Forelimb muscle (tissue), 1 donor: ENCODE measurements around the gene DNAI2. TPM values are rescaled to one million over a fixed set of nuclear protein-coding genes. Genes with fewer than 3 reads are reported as not detected.

Experiments used
- DNase-seq: peaks from one replicate; pipeline ENCODE4 v3.0.0-alpha.2; 2013; ENCODE audit warnings: low read depth
- polyA plus RNA-seq: library from polyadenylated mRNA; unstranded; fragments of 120-200 nt; gene quantifications from one replicate; pipeline ENCODE4 v1.2.1, GENCODE V29; 2013; ENCODE audit not compliant: insufficient read length

Gene DNAI2
- polyA plus RNA-seq, 1 donor: 0.14 TPM

DNA sequence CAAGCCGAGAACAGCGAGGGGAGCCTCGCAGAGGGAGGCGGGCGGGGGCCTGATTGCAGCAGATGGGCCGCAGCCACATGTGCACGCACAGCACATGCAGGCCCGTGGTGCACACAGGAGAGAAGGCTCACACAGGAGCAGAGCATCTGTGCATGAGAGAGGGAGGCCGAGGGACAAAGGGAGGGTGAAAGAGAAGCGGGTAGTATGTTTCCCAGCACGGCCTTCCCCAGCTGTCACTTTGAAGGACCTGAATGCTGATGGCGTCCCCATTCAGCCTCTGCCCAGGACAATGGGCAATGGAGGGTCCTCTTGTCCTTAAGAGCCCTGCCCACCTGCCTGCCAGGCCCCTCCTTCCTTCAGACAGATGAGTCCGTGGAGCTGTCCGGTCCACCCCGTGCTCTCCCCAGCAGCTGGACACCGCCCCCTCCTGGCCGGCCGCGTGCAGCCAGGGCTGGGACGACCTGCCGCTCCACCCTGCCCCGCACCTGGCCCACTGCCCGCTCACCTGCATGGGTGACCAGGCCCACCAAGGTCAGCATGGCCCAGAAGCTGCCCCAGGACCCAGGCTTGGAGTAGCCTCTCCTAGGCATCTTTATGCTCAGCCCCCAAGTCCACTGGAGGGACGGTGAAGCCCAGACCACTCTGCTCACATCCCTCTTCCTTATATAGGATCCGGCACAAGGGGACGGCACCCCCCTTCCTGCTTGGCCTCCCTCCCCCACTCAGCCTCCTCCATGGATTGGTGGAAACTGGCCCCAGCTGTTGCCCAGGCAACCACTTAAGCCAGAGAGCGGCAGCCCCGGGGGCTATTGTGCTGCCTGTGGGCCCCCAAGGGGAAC is 87.4 kb downstream of the DNAI2 start, which contains the start of gene BTBD17:
Gene BTBD17 (minus strand): TSS at position 639 of the 839 bp plus-strand sequence. CDS start 49 bp downstream, at position 590.
- DNase-seq: no peak

DNA sequence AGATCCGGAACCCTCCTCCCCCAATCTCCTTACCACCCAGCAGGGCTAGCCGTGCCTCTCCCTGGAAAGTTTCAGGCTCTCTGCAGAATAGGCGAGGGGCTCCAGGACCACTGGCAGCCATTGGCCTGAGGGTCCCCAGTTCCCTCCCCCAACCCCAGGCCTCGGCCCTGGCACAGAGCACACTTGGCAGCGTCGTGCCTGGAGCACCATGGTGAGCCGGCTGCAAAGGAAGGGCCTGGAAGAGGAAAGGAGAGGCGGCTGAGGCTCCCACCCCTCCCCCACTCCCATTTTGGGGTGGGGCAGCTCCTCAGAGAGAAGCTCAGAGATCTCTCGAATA is 88.0 kb downstream of the DNAI2 start:
- DNase-seq: no peak

DNA sequence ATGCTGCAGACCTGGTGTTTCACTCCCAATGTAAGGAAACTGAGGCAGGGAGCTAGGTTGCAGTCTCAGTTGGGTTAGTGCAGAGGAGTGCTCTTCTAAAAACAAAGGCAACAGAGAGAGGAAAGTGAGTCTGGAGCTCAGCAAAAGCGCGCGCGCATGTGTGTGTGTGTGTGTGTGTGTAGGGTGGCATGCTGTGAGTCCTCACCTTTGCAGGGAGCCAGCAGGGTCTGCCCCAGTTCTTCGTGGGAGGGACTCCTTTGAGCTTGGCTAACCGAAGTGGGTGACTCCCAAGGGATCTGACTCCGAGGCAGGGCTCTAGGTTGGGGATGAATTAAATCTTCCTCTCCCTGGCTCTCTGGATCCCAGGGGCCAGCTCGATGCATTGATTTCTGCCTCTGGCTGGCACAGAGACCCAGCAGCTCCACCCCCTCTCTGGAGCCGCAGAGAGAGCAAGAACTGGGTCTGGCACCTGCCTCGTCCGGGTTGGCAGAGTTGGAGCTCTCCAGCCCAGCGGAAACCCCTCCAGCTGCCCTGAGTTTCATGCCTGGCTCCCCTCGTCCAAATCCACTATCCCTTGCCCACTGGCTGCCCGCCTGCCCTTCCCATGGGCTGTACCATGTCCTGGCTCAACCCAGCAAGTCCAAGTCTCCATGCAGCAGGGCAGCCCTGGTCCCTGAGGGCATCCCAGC is 88.9 kb downstream of the DNAI2 start:
- DNase-seq: no peak

Other genes starting within 250 kb of the DNAI2 start
- gene RPL38, start 70.6 kb upstream of the DNAI2 start, polyA plus RNA-seq: 1,846 TPM
- gene TTYH2, start 60.7 kb upstream of the DNAI2 start, polyA plus RNA-seq: 78.6 TPM
- gene KIF19, start 52.0 kb downstream of the DNAI2 start, polyA plus RNA-seq: 1.8 TPM
- 0.25 TPM for gene BTBD17, start 87.6 kb downstream of the DNAI2 start, polyA plus RNA-seq
- gene GPR142, start 93.3 kb downstream of the DNAI2 start, polyA plus RNA-seq: 0.20 TPM
- 38.7 TPM for gene GPRC5C, start 157.9 kb downstream of the DNAI2 start, polyA plus RNA-seq
- 1.2 TPM for gene CD300A, start 192.4 kb downstream of the DNAI2 start, polyA plus RNA-seq